GM19240 (cell line): ENCODE results near the gene DNAJB4.
"Not testable (repeated sequence)": the region's sequence is repeated elsewhere in the genome, so short reads cannot be mapped to it uniquely, and the experiment has no call there.

Experiments used
- DNase-seq: peaks from one replicate; pipeline ENCODE4 v3.0.0; 2011; ENCODE audit warnings: low spot score; ENCODE audit not compliant: insufficient read length

DNAJB4 gene

GRCh38 chr1:77990629-77991204, 14.0 kb upstream of the DNAJB4 start:
- no peak for DNase-seq

- no peak for DNase-seq
Observed at GRCh38 chr1:77991638-77992037, 13.1 kb upstream of the DNAJB4 start.

GRCh38 chr1:77994117-77994705, 10.5 kb upstream of the DNAJB4 start:
- no peak for DNase-seq

GRCh38 chr1:77996734-77997133, 8.0 kb upstream of the DNAJB4 start:
- DNase-seq, result no peak

- not testable (repeated sequence) for DNase-seq
Observed at GRCh38 chr1:78000536-78000935, 4.2 kb upstream of the DNAJB4 start.

- DNase-seq, result no peak
Observed at GRCh38 chr1:78003070-78003746, 1.5 kb upstream of the DNAJB4 start.

GRCh38 chr1:78003882-78004718, 639 bp upstream of the DNAJB4 start:
- DNase-seq, result peak; percentile 19

- no peak for DNase-seq
Observed at GRCh38 chr1:78005448-78005722, 646 bp downstream of the DNAJB4 start.

GRCh38 chr1:78005755-78006154, 1.0 kb downstream of the DNAJB4 start:
- DNase-seq, result no peak

- DNase-seq, result no peak
Observed at GRCh38 chr1:78006521-78006920, 1.8 kb downstream of the DNAJB4 start.

GRCh38 chr1:78007677-78008341, 3.1 kb downstream of the DNAJB4 start:
- DNase-seq, result no peak

GRCh38 chr1:78009276-78009675, 4.5 kb downstream of the DNAJB4 start:
- no peak for DNase-seq

GRCh38 chr1:78009836-78010235, 5.1 kb downstream of the DNAJB4 start:
- no peak for DNase-seq

- no peak for DNase-seq
Observed at GRCh38 chr1:78011050-78011449, 6.3 kb downstream of the DNAJB4 start.

- no peak for DNase-seq
Observed at GRCh38 chr1:78015148-78015547, 10.4 kb downstream of the DNAJB4 start.

- no peak for DNase-seq
Observed at GRCh38 chr1:78019024-78019423, 14.3 kb downstream of the DNAJB4 start.

- DNase-seq, result not testable (repeated sequence)
Observed at GRCh38 chr1:78021134-78021533, 16.4 kb downstream of the DNAJB4 start.

GRCh38 chr1:78029793-78030192, 25.1 kb downstream of the DNAJB4 start:
- no peak for DNase-seq

GRCh38 chr1:78032996-78033796, 28.5 kb downstream of the DNAJB4 start:
- no peak for DNase-seq

GRCh38 chr1:78033797-78034172, 29.0 kb downstream of the DNAJB4 start:
- DNase-seq, result no peak

GRCh38 chr1:78035121-78035520, 30.4 kb downstream of the DNAJB4 start:
- DNase-seq, result no peak
